ENCODE results near the gene ASRGL1.
"Not testable (repeated sequence)": the region's sequence is repeated elsewhere in the genome, so short reads cannot be mapped to it uniquely, and the experiment has no call there.

ASRGL1 gene

DNA sequence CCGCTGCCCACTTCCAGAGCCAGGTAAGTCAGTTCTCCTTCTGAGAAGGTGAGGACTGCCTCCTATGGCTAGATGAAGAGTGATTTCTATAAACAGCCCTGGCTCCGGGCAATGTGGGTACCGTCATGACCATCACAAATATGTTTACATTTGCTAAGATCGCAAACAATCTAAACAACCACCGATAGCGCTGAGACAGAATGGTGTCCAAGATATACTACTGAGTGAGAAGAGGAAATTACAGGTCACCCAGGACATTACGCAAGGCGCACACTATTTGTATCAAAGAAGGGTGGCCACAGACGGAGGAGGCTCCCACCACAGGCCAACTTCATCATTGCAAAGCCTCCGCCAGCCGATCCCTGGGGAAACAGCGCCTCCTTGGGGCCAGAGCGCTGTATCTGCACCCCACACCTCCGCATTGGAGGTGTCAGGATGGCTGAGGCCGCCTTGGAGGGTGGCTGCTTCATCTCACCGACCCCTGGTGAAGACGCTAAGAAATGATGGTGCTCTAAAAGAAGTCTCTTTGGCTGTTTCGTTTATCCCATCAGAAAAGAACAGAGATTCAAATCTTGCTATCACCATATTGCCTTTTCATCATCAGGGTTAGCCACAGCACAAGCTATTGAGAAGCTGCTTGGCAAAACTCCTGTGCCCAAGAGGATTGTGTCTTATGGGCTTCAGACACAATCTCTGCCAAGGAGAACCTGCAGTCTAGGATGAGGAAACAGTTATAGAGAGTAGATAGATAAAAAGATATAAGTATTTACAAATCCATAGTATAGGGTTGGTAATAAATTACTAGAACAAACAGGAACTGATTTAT, 12.3 kb upstream of the ASRGL1 start:
- no CpG with 5 or more reads among the region's 18 CpGs for WGBS, 2 donors (ENCODE audit: extremely low coverage in 2 of 2, insufficient read length in 2 of 2, insufficient replicate concordance in 1 of 2)
- Histone ChIP-seq H3K18ac (ENCODE audit: low read length) (no peak overlapping the region), H3K36me3 (replicated peaks in 1 of 2; ENCODE audit: control insufficient read depth in 2 of 2, insufficient read depth in 2 of 2, low read length in 2 of 2) (no peaks in the 10 kb centered on the region), H4K8ac (ENCODE audit: low read depth, low read length) (no peak overlapping the region), H2BK120ac (ENCODE audit: low read depth, low read length) (no peak overlapping the region), H3K4me3 (ENCODE audit: low read length in 2 of 2) (no peak overlapping the region), H3K9ac (ENCODE audit: low read depth, low read length, poor library complexity) (no peak overlapping the region), H3K14ac (ENCODE audit: low read length) (no peak overlapping the region), H2AK5ac (ENCODE audit: low read depth, low read length) (no peak overlapping the region), H3K23ac (ENCODE audit: low read depth, low read length, poor library complexity) (no peak overlapping the region), H3K4ac (ENCODE audit: low read length) (no peak overlapping the region), H3K9me3 (replicated peaks in 1 of 2; ENCODE audit: control insufficient read depth in 2 of 2, insufficient read depth in 1 of 2, low read depth in 1 of 2, low read length in 2 of 2) (no peaks in the 10 kb centered on the region), H2AFZ (ENCODE audit: low read length) (no peak overlapping the region), H3K27ac (replicated peaks; ENCODE audit: low read length) (no peak overlapping the region), H2BK5ac (ENCODE audit: low read length) (no peak overlapping the region), H3K27me3 (ENCODE audit: control insufficient read depth in 3 of 3, insufficient read depth in 3 of 3, low read depth in 1 of 3, low read length in 3 of 3) (peaks cover 0 to 18% (median 0%) of the 10 kb centered on the region in 3 experiments), H4K91ac (ENCODE audit: low read depth, low read length, poor library complexity) (no peak overlapping the region), H3K4me2 (ENCODE audit: insufficient read depth, low read length, poor library complexity, severe bottlenecking) (no peak overlapping the region), H3K79me1 (ENCODE audit: low read depth, low read length) (no peaks in the 10 kb centered on the region), H2BK12ac (ENCODE audit: low read length) (no peak overlapping the region), H2BK15ac (ENCODE audit: low read length) (no peak overlapping the region), H3K4me1 (ENCODE audit: control insufficient read depth in 2 of 2, insufficient read depth in 1 of 2, low read depth in 1 of 2, low read length in 2 of 2) (no peaks in the 10 kb centered on the region)
- peak; percentile 38 for DNase-seq (ENCODE audit: low spot score)

DNA sequence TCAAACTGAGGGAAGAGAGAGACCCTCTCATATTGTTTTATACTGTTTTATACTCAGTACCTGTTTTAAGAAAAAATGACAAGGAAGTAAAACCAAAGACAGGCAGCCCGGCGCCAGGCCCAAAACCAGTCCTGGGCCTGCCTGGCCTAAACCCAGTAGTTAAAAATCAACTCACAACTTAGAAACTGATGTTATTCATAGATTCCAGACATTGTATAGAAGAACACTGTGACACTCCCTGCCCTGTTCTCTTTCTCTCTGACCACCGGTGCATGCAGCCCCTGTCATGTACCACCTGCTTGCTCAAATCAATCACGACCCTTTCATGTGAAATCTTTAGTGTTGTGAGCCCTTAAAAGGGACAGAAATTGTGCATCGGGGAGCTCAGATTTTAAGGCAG, 11.5 kb upstream of the ASRGL1 start:
- H4K91ac ChIP-seq (ENCODE audit: low read depth, low read length, poor library complexity); H4K8ac ChIP-seq (ENCODE audit: low read depth, low read length); H3K4me3 ChIP-seq (ENCODE audit: low read length in 2 of 2); H2AK5ac ChIP-seq (ENCODE audit: low read depth, low read length); H3K4me1 ChIP-seq (ENCODE audit: control insufficient read depth in 2 of 2, insufficient read depth in 1 of 2, low read depth in 1 of 2, low read length in 2 of 2); H3K4me2 ChIP-seq (ENCODE audit: insufficient read depth, low read length, poor library complexity, severe bottlenecking); DNase-seq (ENCODE audit: low spot score); H3K18ac ChIP-seq (ENCODE audit: low read length); H3K27ac ChIP-seq (replicated peaks; ENCODE audit: low read length); H3K9me3 ChIP-seq (replicated peaks in 1 of 2; ENCODE audit: control insufficient read depth in 2 of 2, insufficient read depth in 1 of 2, low read depth in 1 of 2, low read length in 2 of 2); H2BK5ac ChIP-seq (ENCODE audit: low read length); H2BK12ac ChIP-seq (ENCODE audit: low read length); H2BK15ac ChIP-seq (ENCODE audit: low read length); H3K23ac ChIP-seq (ENCODE audit: low read depth, low read length, poor library complexity); H3K9ac ChIP-seq (ENCODE audit: low read depth, low read length, poor library complexity); H2BK120ac ChIP-seq (ENCODE audit: low read depth, low read length); H3K4ac ChIP-seq (ENCODE audit: low read length); H3K79me1 ChIP-seq (ENCODE audit: low read depth, low read length); H3K36me3 ChIP-seq (replicated peaks in 1 of 2; ENCODE audit: control insufficient read depth in 2 of 2, insufficient read depth in 2 of 2, low read length in 2 of 2); H2AFZ ChIP-seq (ENCODE audit: low read length); H3K14ac ChIP-seq (ENCODE audit: low read length): not testable (repeated sequence)
- no CpG with 5 or more reads among the region's 5 CpGs for WGBS, 2 donors (ENCODE audit: extremely low coverage in 2 of 2, insufficient read length in 2 of 2, insufficient replicate concordance in 1 of 2)
- H3K27me3 ChIP-seq (ENCODE audit: control insufficient read depth in 3 of 3, insufficient read depth in 3 of 3, low read depth in 1 of 3, low read length in 3 of 3): peaks cover 0 to 21% (median 0%) of the 10 kb centered on the region in 3 experiments

DNA sequence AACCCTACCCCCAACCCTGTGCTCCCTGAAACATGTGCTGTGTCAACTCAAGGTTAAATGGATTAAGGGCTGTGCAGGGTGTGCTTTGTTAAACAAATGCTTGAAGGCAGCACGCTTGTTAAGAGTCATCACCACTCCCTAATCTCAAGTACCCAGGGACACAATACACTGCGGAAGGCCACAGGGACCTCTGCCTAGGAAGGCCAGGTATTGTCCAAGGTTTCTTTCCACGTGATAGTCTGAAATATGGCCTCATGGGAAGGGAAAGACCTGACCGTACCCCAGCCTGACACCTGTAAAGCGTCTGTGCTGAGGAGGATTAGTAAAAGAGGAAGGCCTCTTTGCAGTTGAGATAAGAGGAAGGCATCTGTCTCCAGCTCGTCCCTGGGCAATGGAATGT, 10.5 kb upstream of the ASRGL1 start:
- H2BK12ac ChIP-seq (ENCODE audit: low read length); DNase-seq (ENCODE audit: low spot score); H3K9me3 ChIP-seq (replicated peaks in 1 of 2; ENCODE audit: control insufficient read depth in 2 of 2, insufficient read depth in 1 of 2, low read depth in 1 of 2, low read length in 2 of 2); H2BK5ac ChIP-seq (ENCODE audit: low read length); H2AK5ac ChIP-seq (ENCODE audit: low read depth, low read length); H3K4me2 ChIP-seq (ENCODE audit: insufficient read depth, low read length, poor library complexity, severe bottlenecking); H3K36me3 ChIP-seq (replicated peaks in 1 of 2; ENCODE audit: control insufficient read depth in 2 of 2, insufficient read depth in 2 of 2, low read length in 2 of 2); H2BK120ac ChIP-seq (ENCODE audit: low read depth, low read length); H3K4me3 ChIP-seq (ENCODE audit: low read length in 2 of 2); H4K8ac ChIP-seq (ENCODE audit: low read depth, low read length); H3K4me1 ChIP-seq (ENCODE audit: control insufficient read depth in 2 of 2, insufficient read depth in 1 of 2, low read depth in 1 of 2, low read length in 2 of 2); H3K79me1 ChIP-seq (ENCODE audit: low read depth, low read length); H4K91ac ChIP-seq (ENCODE audit: low read depth, low read length, poor library complexity); H3K18ac ChIP-seq (ENCODE audit: low read length); H2AFZ ChIP-seq (ENCODE audit: low read length); H2BK15ac ChIP-seq (ENCODE audit: low read length); H3K27ac ChIP-seq (replicated peaks; ENCODE audit: low read length); H3K4ac ChIP-seq (ENCODE audit: low read length); H3K23ac ChIP-seq (ENCODE audit: low read depth, low read length, poor library complexity); H3K14ac ChIP-seq (ENCODE audit: low read length); H3K9ac ChIP-seq (ENCODE audit: low read depth, low read length, poor library complexity): not testable (repeated sequence)
- no CpG with 5 or more reads among the region's 6 CpGs for WGBS, 2 donors (ENCODE audit: extremely low coverage in 2 of 2, insufficient read length in 2 of 2, insufficient replicate concordance in 1 of 2)
- H3K27me3 ChIP-seq (ENCODE audit: control insufficient read depth in 3 of 3, insufficient read depth in 3 of 3, low read depth in 1 of 3, low read length in 3 of 3): peaks cover 0 to 18% (median 0%) of the 10 kb centered on the region in 3 experiments

DNA sequence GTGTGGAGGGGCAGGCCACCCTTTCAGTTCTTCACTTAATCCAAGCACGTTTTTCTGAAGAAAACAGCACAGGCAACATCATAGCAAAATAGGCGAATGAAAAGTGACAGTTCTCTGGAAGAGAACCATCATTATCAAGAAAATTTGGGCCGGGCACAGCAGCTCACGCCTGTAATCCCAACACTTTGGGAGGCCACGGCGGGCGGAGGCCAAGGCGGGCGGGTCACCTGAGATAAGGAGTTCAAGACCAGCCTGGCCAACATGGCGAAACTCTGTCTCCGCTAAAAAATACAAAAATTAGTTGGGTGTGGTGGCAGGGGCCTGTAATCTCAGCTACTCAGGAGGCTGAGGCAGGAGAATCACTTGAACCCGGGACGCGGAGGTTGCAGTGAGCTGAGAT, 9.7 kb upstream of the ASRGL1 start:
- H3K27ac ChIP-seq (replicated peaks; ENCODE audit: low read length); H2BK12ac ChIP-seq (ENCODE audit: low read length); H4K91ac ChIP-seq (ENCODE audit: low read depth, low read length, poor library complexity); H3K4me3 ChIP-seq (ENCODE audit: low read length in 2 of 2); H3K79me1 ChIP-seq (ENCODE audit: low read depth, low read length); H3K4me2 ChIP-seq (ENCODE audit: insufficient read depth, low read length, poor library complexity, severe bottlenecking); H2BK15ac ChIP-seq (ENCODE audit: low read length); H3K18ac ChIP-seq (ENCODE audit: low read length); H3K36me3 ChIP-seq (replicated peaks in 1 of 2; ENCODE audit: control insufficient read depth in 2 of 2, insufficient read depth in 2 of 2, low read length in 2 of 2); H3K23ac ChIP-seq (ENCODE audit: low read depth, low read length, poor library complexity); H3K14ac ChIP-seq (ENCODE audit: low read length); H3K9me3 ChIP-seq (replicated peaks in 1 of 2; ENCODE audit: control insufficient read depth in 2 of 2, insufficient read depth in 1 of 2, low read depth in 1 of 2, low read length in 2 of 2); H2AFZ ChIP-seq (ENCODE audit: low read length); H3K4ac ChIP-seq (ENCODE audit: low read length); H2BK5ac ChIP-seq (ENCODE audit: low read length); DNase-seq (ENCODE audit: low spot score); H2AK5ac ChIP-seq (ENCODE audit: low read depth, low read length); H3K9ac ChIP-seq (ENCODE audit: low read depth, low read length, poor library complexity); H2BK120ac ChIP-seq (ENCODE audit: low read depth, low read length); H3K4me1 ChIP-seq (ENCODE audit: control insufficient read depth in 2 of 2, insufficient read depth in 1 of 2, low read depth in 1 of 2, low read length in 2 of 2); H4K8ac ChIP-seq (ENCODE audit: low read depth, low read length): not testable (repeated sequence)
- H3K27me3 ChIP-seq (ENCODE audit: control insufficient read depth in 3 of 3, insufficient read depth in 3 of 3, low read depth in 1 of 3, low read length in 3 of 3): peaks cover 0 to 16% (median 0%) of the 10 kb centered on the region in 3 experiments
- whole genome bisulfite sequencing, 2 donors (ENCODE audit: extremely low coverage in 2 of 2, insufficient read length in 2 of 2, insufficient replicate concordance in 1 of 2): no CpG with 5 or more reads among the region's 14 CpGs

All from neuronal stem cell (in vitro differentiated cells).